Heart left ventricle (tissue), 16 donors: ENCODE measurements around the gene SUFU. TPM values are rescaled to one million over a fixed set of nuclear protein-coding genes. Genes with fewer than 3 reads are reported as not detected.
A peak's percentile ranks its signal among the peaks of the same experiment; 100 is the strongest.

Experiments used
- ATAC-seq, 4 donors: fragments of 200-7000 bp; cut with Tn5 transposase; one replicate each; pipeline ENCODE4 v1.9.1; 2020 to 2022; ENCODE audit warnings: moderate library complexity in 4 of 4, mild to moderate bottlenecking in 3 of 4, moderate number of reproducible peaks in 1 of 4
- DNase-seq, 5 donors: peaks; one replicate each; pipeline ENCODE4 v3.0.0-alpha.2; 2020
- H3K27ac ChIP-seq, 12 donors: fragments of 200-600 bp; sonication (generic) in 4 of 12; one replicate each; pipeline versions ENCODE4 v1.5.0 to v1.8.0; 2016 to 2022; ENCODE audit warnings: mild to moderate bottlenecking in 2 of 12
- H3K27me3 ChIP-seq, 9 donors: fragments of 200-600 bp; sonication (generic) in 2 of 9; one replicate each; pipeline versions ENCODE4 v1.5.1 to v1.8.0; 2016 to 2022; ENCODE audit warnings: mild to moderate bottlenecking in 3 of 9
- H3K36me3 ChIP-seq, 9 donors: fragments of 200-600 bp; sonication (generic) in 2 of 9; one replicate each; pipeline versions ENCODE4 v1.5.0 to v1.8.0; 2018 to 2022; ENCODE audit warnings: mild to moderate bottlenecking in 2 of 9
- H3K4me1 ChIP-seq, 12 donors: fragments of 200-600 bp; sonication (generic) in 4 of 12; one replicate each; pipeline versions ENCODE4 v1.5.0 to v1.8.0; 2016 to 2022; ENCODE audit warnings: mild to moderate bottlenecking in 3 of 12
- H3K4me3 ChIP-seq, 12 donors: fragments of 200-600 bp; sonication (generic) in 4 of 12; one replicate each; pipeline versions ENCODE4 v1.5.0 to v1.8.0; 2017 to 2022; ENCODE audit warnings: mild to moderate bottlenecking in 9 of 12, moderate library complexity in 4 of 12
- H3K9me3 ChIP-seq, 12 donors: fragments of 200-600 bp; sonication (generic) in 4 of 12; one replicate each; pipeline versions ENCODE4 v1.5.0 to v1.8.0; 2016 to 2022; ENCODE audit warnings: mild to moderate bottlenecking in 1 of 12
- POLR2A ChIP-seq, 2 donors: fragments of 450-650 bp; IDR thresholded peaks; one replicate each; pipeline ENCODE4 v1.6.1; 2017; ENCODE audit warnings: antibody characterized with exemption in 2 of 2, mild to moderate bottlenecking in 2 of 2, moderate library complexity in 2 of 2
- WGBS, 4 donors: extraction: QIAGEN DNeasy Blood & Tissue Kit in 2 of 4; methylation state at CpG; one replicate each; pipeline versions ENCODE4 v1.1.5 to v1.1.7; 2013 to 2018; 5-methylcytosine and 5-hydroxymethylcytosine counted together
- intact Hi-C, 10 donors: fragments of 100-400 bp; cut with DNase I; formaldehyde crosslinking; loops; one replicate each; pipeline versions ENCODE4 v1.11.1 to v1.14.2; 2022
- polyA plus RNA-seq, 2 donors: library from polyadenylated mRNA; stranded (reverse); fragments of 200-250 nt; gene quantifications; one replicate each; pipeline ENCODE4 v1.2.3, GENCODE V29; 2013
- total RNA-seq, 9 donors: library from RNA; depleted of rRNA in 2 of 9; stranded (reverse); fragments of >200 nt in 2 of 9; fragmentation: NEBNext Ultra II Directional in 3 of 9; extraction: Animal tissue kit (Norgen Biotek cat#: 25700) in 3 of 9; gene quantifications; one replicate each; pipeline versions ENCODE4 v1.1.0 to v1.2.4, GENCODE V29; 2016 to 2023
- TF ChIP-seq, protein P1 (sequence below), 12 donors: fragments of 200-600 bp; sonication (generic) in 4 of 12; IDR thresholded peaks; one replicate each; pipeline versions ENCODE4 v1.5.0 to v1.8.0; 2018 to 2022; ENCODE audit warnings: antibody characterized with exemption in 12 of 12, mild to moderate bottlenecking in 5 of 12
- donor health status: ischemic (EF 13 %, LVEDD 7.1; RV severe dilation, severe dysfunction).
- donor health status: healthy with polysubstance abuse.
- donor health status: DM: no; HTN: yes; CAD: no.
- donor health status: DM: no; HTN: no; CAD: no.
- donor health status: ischemic (EF 25% LVEDD 6.9; RV normal size, moderate dysfunction).
- donor health status: ischemic (EF 25% LVEDD 5.7; RV mildly dilated, moderate dysfunction).
- donor health status: healthy.
- donor health status: DM: yes; HTN: yes; CAD: no.
- donor health status: ischemic (EF 35%, LVEDD 5.7; RV mildly dilated, moderate dysfunction).
- donor health status: nonischemic (EF 11% LVEDD 7.7; RV severe dilation, severe dysfunction).
- donor health status: DM: yes; HTN: yes; CAD: no.
- donor health status: PGD.
- donor health status: ischemic (EF 29% LVEDD 5.4; RV normal size, mild dysfunction).
- donor health status: nonischemic (EF 23%, LVEDD 6.1; RV moderate dilation, normal function).

The SUFU gene
- total and polyA plus RNA-seq, 11 donors: 3.7 to 12.7 (median 7.5) TPM

DNA sequence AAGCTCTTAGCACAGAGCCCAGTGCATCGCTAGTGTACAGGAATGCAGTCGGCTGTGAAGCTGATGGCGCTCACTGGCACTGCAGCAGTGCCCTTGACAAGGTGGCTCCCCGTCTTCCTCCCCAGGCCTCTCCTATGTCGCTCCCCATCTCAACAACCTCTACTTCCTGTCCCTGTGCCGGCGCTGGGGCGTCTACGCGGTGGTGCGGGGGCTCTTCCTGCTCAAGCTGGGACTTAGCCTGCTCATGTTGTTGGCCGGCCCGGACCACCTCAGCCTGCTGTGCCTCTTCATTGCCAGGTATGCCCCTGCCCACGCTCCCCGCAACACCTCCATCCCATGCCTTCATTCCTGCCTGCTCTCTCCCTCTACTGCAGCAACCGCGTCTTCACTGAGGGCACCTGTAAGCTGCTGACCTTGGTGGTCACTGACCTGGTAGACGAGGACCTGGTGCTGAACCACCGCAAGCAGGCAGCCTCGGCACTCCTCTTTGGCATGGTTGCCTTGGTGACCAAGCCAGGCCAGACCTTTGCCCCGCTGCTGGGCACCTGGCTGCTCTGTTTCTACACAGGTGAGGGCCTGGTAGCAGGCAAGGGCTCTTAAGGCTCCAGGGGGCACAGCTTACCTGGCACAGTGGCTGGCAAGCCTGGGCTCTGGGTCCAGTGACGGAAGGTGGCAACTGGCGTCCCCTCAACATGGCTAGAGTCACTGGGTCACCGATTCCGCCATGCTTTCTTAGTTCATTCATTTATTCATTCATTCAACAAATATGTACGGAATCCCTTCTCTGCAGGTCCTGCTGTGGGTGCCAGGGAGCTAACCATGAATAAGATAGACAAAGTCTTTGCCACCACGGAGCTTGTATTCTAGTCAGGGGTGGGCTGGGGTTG is 30.1 kb upstream of the SUFU start:
- Histone ChIP-seq H3K9me3 (no peaks in the 10 kb centered on the region), H3K4me3 (no peak overlapping the region), H3K4me1 (peaks cover 0 to 11% (median 0%) of the 10 kb centered on the region in 12 donors), H3K27me3 (no peaks in the 10 kb centered on the region), H3K27ac (no peak overlapping the region), H3K36me3 (peaks cover 0 to 14% (median 1%) of the 10 kb centered on the region in 9 donors)
- TF ChIP-seq POLR2A (IDR thresholded peaks at IDR 0.05): no peak
- TF ChIP-seq, protein P1, sequence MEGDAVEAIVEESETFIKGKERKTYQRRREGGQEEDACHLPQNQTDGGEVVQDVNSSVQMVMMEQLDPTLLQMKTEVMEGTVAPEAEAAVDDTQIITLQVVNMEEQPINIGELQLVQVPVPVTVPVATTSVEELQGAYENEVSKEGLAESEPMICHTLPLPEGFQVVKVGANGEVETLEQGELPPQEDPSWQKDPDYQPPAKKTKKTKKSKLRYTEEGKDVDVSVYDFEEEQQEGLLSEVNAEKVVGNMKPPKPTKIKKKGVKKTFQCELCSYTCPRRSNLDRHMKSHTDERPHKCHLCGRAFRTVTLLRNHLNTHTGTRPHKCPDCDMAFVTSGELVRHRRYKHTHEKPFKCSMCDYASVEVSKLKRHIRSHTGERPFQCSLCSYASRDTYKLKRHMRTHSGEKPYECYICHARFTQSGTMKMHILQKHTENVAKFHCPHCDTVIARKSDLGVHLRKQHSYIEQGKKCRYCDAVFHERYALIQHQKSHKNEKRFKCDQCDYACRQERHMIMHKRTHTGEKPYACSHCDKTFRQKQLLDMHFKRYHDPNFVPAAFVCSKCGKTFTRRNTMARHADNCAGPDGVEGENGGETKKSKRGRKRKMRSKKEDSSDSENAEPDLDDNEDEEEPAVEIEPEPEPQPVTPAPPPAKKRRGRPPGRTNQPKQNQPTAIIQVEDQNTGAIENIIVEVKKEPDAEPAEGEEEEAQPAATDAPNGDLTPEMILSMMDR (IDR thresholded peaks at IDR 0.05): no peak
- intact Hi-C loops: loop anchor here in 1 of 10 donors (10.0 kb wide), 1 partner anchor 89 kb away; no protein-coding TSS in a partner anchor
- 88 to 91% (median 90%) methylated on average over 26 to 27 of the region's 27 CpGs for WGBS, 4 donors
- ATAC-seq: no peak
- DNase-seq: no peak

DNA sequence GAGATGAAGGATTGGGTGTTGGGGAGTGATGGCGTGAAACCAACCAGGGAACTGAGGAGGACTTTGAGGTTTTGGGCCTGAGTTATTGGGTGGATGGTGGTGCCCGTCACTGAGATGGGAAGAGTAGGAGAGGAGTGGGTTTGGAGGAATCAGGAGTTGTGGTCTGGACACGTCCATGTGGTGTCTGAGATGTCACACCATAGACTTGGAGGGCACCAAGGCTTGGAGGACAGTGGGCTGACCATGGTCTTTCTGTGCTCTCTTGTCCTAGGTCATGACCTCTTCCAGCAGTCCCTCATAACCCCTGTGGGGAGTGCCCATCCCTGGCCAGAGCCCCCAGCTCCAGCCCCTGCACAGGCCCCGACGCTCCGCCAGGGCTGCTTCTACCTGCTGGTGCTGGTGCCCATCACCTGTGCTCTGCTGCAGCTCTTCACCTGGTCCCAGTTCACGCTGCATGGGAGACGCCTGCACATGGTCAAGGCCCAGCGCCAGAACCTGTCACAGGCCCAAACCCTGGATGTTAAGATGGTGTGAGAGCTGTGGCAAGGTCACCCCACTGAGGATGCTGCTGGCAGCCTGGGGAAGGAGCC is 28.2 kb upstream of the SUFU start:
- Histone ChIP-seq H3K27ac (no peak overlapping the region), H3K9me3 (no peaks in the 10 kb centered on the region), H3K36me3 (peaks cover 0 to 27% (median 16%) of the 10 kb centered on the region in 9 donors), H3K27me3 (no peaks in the 10 kb centered on the region), H3K4me1 (peaks cover 0 to 18% (median 6%) of the 10 kb centered on the region in 12 donors), H3K4me3 (no peak overlapping the region)
- ATAC-seq (no peak), DNase-seq (peak in 2 of 5 donors; percentile 16)
- 88 to 93% (median 92%) methylated on average over 9 of the region's 9 CpGs for WGBS, 4 donors
- TF ChIP-seq POLR2A (IDR thresholded peaks at IDR 0.05): no peak
- TF ChIP-seq, protein P1 (IDR thresholded peaks at IDR 0.05): no peak
- intact Hi-C loops: loop anchor here in 6 of 10 donors (5.0 to 10.0 kb wide), 6 partner anchors 53 to 248 kb away; partner anchors contain the start of genes ELOVL3 (in 1 of the 6), FBXL15 (in 1 of the 6) and NFKB2 (in 1 of the 6)

DNA sequence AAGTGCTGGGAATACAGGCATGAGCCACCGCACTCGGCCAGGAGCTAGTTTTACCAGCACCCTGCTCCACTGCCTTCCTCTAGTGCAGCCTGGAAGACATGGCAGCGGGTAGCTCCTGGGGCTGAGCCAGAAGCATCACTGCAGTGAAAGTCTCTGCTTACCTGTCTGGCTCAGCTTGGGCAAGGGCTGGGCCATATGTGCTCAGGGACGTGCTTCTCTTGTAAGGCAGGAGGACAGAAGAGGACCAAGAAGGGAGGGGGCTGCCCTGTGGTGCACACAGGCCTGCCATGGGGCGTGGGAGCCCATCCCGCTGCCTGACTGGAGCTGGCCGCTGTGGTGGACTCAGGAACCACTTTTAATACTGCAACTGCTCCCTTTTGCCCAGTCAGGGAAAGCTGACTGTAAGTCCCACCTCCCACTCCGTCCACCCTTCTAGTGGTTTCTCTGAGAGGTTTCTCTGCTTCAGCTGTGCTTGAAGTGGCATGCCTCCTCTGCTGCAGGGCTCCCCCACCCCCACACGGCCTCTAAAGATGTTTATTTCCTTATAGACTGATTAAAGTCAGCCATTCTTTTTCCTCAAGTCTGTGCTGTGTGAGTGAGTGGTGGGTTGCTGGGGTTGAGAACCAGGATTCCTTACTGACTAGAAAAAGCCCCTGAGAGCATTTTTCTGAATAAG is 27.2 kb upstream of the SUFU start:
- peak in 2 of 5 donors; percentile 20 to 23 for DNase-seq
- no peak overlapping the region for H3K4me3 ChIP-seq
- TF ChIP-seq, protein P1 (IDR thresholded peaks at IDR 0.05): no peak
- TF ChIP-seq POLR2A (IDR thresholded peaks at IDR 0.05): no peak
- intact Hi-C loops: loop anchor here in 6 of 10 donors (5.0 to 10.0 kb wide), 6 partner anchors 54 to 249 kb away; partner anchors contain the start of genes ELOVL3 (in 1 of the 6), FBXL15 (in 1 of the 6) and NFKB2 (in 1 of the 6)
- H3K9me3 ChIP-seq: no peaks in the 10 kb centered on the region
- ATAC-seq: no peak
- peaks cover 0 to 38% (median 26%) of the 10 kb centered on the region in 9 donors for H3K36me3 ChIP-seq
- H3K4me1 ChIP-seq: peaks cover 0 to 18% (median 6%) of the 10 kb centered on the region in 12 donors
- WGBS, 4 donors: 67 to 86% (median 73%) methylated on average over 9 of the region's 9 CpGs
- H3K27ac ChIP-seq: no peak overlapping the region
- no peaks in the 10 kb centered on the region for H3K27me3 ChIP-seq
